ENCODE measurements around the gene CCL14.

CCL14 gene

GRCh38 chr17:35936063-35936462 lies 50.5 kb downstream of the CCL14 start:
- no peak for DNase-seq

- DNase-seq: no peak
These were observed 51.8 kb downstream of the CCL14 start for GRCh38 chr17:35934760-35935159.

Data from RPMI8226 (cell line).